NT2/D1 (cell line): ENCODE data around the gene TENT5D.

ENCODE experiments used
- SUZ12 ChIP-seq: IDR thresholded peaks from 2 replicates; pipeline ENCODE4 v1.6.1; 2011; ENCODE audit not compliant: insufficient read length, insufficient read depth; ENCODE audit errors: extremely low read depth
- YY1 ChIP-seq: IDR thresholded peaks from 2 replicates; pipeline ENCODE4 v1.6.1; 2011; ENCODE audit not compliant: insufficient read length, insufficient read depth

GRCh38 chrX:80485543-80485942 is 65.3 kb downstream of the TENT5D start:
- TF ChIP-seq SUZ12 = no peak
- TF ChIP-seq YY1 = no peak
